ENCODE measurements around the gene UBE2D1. TPM values are rescaled to one million over a fixed set of nuclear protein-coding genes. Genes with fewer than 3 reads are reported as not detected.

The UBE2D1 gene
- total RNA-seq, 1 donor from 2014 or later: 22.2 TPM

GRCh38 chr10:58335306-58336005, 650 bp downstream of the UBE2D1 start:
- peaks cover 15% of the 10 kb centered on the region for H3K4me1 Mint-ChIP-seq (ENCODE audit: unreplicated experiment)

GRCh38 chr10:58336242-58336641, 1.4 kb downstream of the UBE2D1 start:
- peaks cover 18% of the 10 kb centered on the region for H3K4me1 Mint-ChIP-seq (ENCODE audit: unreplicated experiment)
- H3K27ac Mint-ChIP-seq (ENCODE audit: unreplicated experiment): no peak overlapping the region
- H3K4me3 Mint-ChIP-seq (ENCODE audit: unreplicated experiment): peak overlapping the region; percentile 98
- H3K9me3 Mint-ChIP-seq (ENCODE audit: unreplicated experiment): no peaks in the 10 kb centered on the region
- H3K27me3 Mint-ChIP-seq (ENCODE audit: unreplicated experiment): peaks cover 2% of the 10 kb centered on the region
- no peak for TF ChIP-seq CTCF (IDR thresholded peaks at IDR 0.05; ENCODE audit: unreplicated experiment)
- no peak for DNase-seq (ENCODE audit: low spot score)
- H3K36me3 Mint-ChIP-seq (ENCODE audit: low read depth, unreplicated experiment): peaks cover 6% of the 10 kb centered on the region

More at GRCh38 chr10:58335306-58336005, 650 bp downstream of the UBE2D1 start:
- Mint-ChIP-seq H3K9me3 (ENCODE audit: unreplicated experiment) (no peaks in the 10 kb centered on the region), H3K36me3 (ENCODE audit: low read depth, unreplicated experiment) (peaks cover 6% of the 10 kb centered on the region), H3K27ac (ENCODE audit: unreplicated experiment) (peak overlapping the region; percentile 70), H3K27me3 (ENCODE audit: unreplicated experiment) (peaks cover 2% of the 10 kb centered on the region), H3K4me3 (ENCODE audit: unreplicated experiment) (peak overlapping the region; percentile 98)
- TF ChIP-seq CTCF (IDR thresholded peaks at IDR 0.05; ENCODE audit: unreplicated experiment): no peak
- DNase-seq (ENCODE audit: low spot score): peak; percentile 33

- peaks cover 5% of the 10 kb centered on the region for H3K4me1 Mint-ChIP-seq (ENCODE audit: unreplicated experiment)
- TF ChIP-seq CTCF (IDR thresholded peaks at IDR 0.05; ENCODE audit: unreplicated experiment): no peak
- no peak overlapping the region for H3K27ac Mint-ChIP-seq (ENCODE audit: unreplicated experiment)
- H3K36me3 Mint-ChIP-seq (ENCODE audit: low read depth, unreplicated experiment): no peaks in the 10 kb centered on the region
- no peak overlapping the region for H3K4me3 Mint-ChIP-seq (ENCODE audit: unreplicated experiment)
- no peak for DNase-seq (ENCODE audit: low spot score)
- H3K27me3 Mint-ChIP-seq (ENCODE audit: unreplicated experiment): peaks cover 2% of the 10 kb centered on the region
- H3K9me3 Mint-ChIP-seq (ENCODE audit: unreplicated experiment): no peaks in the 10 kb centered on the region
These were observed 6.6 kb downstream of the UBE2D1 start for GRCh38 chr10:58341422-58341821.

GRCh38 chr10:58341947-58342346, 7.1 kb downstream of the UBE2D1 start:
- TF ChIP-seq CTCF (IDR thresholded peaks at IDR 0.05; ENCODE audit: unreplicated experiment): no peak
- no peak overlapping the region for H3K27ac Mint-ChIP-seq (ENCODE audit: unreplicated experiment)
- H3K36me3 Mint-ChIP-seq (ENCODE audit: low read depth, unreplicated experiment): no peaks in the 10 kb centered on the region
- DNase-seq (ENCODE audit: low spot score): no peak
- H3K9me3 Mint-ChIP-seq (ENCODE audit: unreplicated experiment): no peaks in the 10 kb centered on the region
- H3K4me3 Mint-ChIP-seq (ENCODE audit: unreplicated experiment): no peak overlapping the region
- H3K4me1 Mint-ChIP-seq (ENCODE audit: unreplicated experiment): peaks cover 5% of the 10 kb centered on the region
- H3K27me3 Mint-ChIP-seq (ENCODE audit: unreplicated experiment): peaks cover 2% of the 10 kb centered on the region

- TF ChIP-seq CTCF (IDR thresholded peaks at IDR 0.05; ENCODE audit: unreplicated experiment): no peak
- Mint-ChIP-seq H3K27me3 (ENCODE audit: unreplicated experiment) (peaks cover 2% of the 10 kb centered on the region), H3K36me3 (ENCODE audit: low read depth, unreplicated experiment) (no peaks in the 10 kb centered on the region), H3K4me1 (ENCODE audit: unreplicated experiment) (peaks cover 8% of the 10 kb centered on the region), H3K4me3 (ENCODE audit: unreplicated experiment) (no peak overlapping the region), H3K9me3 (ENCODE audit: unreplicated experiment) (no peaks in the 10 kb centered on the region), H3K27ac (ENCODE audit: unreplicated experiment) (no peak overlapping the region)
- no peak for DNase-seq (ENCODE audit: low spot score)
These were observed 13.2 kb downstream of the UBE2D1 start for GRCh38 chr10:58347967-58348366.
